ENCODE results near the gene KCNAB1. TPM values are rescaled to one million over a fixed set of nuclear protein-coding genes. Genes with fewer than 3 reads are reported as not detected.

KCNAB1 gene
- total and polyA plus RNA-seq, 4 donors, result 0.76 to 2.8 (median 1.0) TPM

DNA sequence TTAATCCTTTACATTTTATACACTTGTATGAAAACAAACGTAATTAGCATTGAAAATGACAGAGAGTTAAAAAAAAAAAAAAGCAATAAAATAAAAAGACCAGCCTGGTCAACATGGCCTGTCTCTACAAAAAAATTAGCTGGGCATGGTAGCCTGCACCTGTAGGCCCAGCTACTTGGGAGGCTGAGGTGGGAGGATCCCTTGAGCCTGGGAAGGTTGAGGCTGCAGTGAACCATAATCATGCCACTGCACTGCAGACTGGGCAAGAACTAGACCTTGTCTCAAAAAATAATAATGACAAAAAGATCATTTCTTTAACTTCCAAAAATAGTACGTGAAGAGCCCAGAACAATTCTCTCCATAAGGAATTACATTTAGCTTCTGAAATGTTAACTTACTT lies 432.6 kb downstream of the KCNAB1 start (continued):
- TF ChIP-seq, protein P1, sequence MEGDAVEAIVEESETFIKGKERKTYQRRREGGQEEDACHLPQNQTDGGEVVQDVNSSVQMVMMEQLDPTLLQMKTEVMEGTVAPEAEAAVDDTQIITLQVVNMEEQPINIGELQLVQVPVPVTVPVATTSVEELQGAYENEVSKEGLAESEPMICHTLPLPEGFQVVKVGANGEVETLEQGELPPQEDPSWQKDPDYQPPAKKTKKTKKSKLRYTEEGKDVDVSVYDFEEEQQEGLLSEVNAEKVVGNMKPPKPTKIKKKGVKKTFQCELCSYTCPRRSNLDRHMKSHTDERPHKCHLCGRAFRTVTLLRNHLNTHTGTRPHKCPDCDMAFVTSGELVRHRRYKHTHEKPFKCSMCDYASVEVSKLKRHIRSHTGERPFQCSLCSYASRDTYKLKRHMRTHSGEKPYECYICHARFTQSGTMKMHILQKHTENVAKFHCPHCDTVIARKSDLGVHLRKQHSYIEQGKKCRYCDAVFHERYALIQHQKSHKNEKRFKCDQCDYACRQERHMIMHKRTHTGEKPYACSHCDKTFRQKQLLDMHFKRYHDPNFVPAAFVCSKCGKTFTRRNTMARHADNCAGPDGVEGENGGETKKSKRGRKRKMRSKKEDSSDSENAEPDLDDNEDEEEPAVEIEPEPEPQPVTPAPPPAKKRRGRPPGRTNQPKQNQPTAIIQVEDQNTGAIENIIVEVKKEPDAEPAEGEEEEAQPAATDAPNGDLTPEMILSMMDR (IDR thresholded peaks at IDR 0.05; ENCODE audit: low read depth, low read length, missing input control), result no peak
- TF ChIP-seq SP1 (IDR thresholded peaks at IDR 0.05) (no peak), ATF3 (IDR thresholded peaks at IDR 0.05) (no peak), MAX (IDR thresholded peaks at IDR 0.05) (no peak), HNF4G (IDR thresholded peaks at IDR 0.05) (no peak)

DNA sequence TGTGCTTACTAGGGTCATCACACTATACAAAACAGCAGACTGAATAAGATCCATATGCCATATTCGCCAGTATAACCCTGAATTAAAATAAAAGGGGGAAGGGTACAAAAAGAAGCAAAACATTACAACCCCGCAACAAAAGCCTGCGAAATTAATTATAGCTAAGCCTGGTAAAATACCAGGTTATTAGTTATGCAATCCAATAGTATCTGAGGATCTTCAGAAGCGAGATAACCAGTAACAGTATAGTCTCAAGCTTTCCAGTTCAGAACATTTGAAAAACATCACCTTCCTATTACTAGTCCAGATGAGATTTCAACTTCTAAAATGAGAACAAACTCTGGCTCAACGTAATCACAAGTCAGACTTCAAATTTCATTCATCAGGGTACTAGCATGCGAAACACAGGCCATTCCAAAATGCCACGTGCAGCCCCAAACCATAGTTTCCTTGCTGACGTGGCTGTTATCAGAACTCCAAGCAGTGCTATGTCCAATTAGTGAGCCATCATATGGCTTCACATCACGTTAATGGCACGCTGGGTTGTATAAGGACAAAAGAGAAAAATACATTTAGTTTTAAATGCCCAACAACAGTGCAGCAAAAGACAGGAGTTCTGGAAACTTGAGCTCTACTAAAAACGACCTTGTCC lies 433.5 kb downstream of the KCNAB1 start:
- DNase-seq (ENCODE audit: low spot score), result no peak
- peak overlapping the region; percentile 75 to 98 for H3K9ac ChIP-seq (ENCODE audit: low read depth in 1 of 2, low read length in 2 of 2)
- TF ChIP-seq MAX (IDR thresholded peaks at IDR 0.05) (peak; percentile 88), SP1 (IDR thresholded peaks at IDR 0.05) (no peak), NR2F2 (IDR thresholded peaks at IDR 0.05) (no peak), HNF4G (IDR thresholded peaks at IDR 0.05) (no peak), FOXA1 (IDR thresholded peaks at IDR 0.05) (no peak), FOXA2 (IDR thresholded peaks at IDR 0.05) (no peak), ATF3 (IDR thresholded peaks at IDR 0.05) (no peak), JUND (IDR thresholded peaks at IDR 0.05) (no peak), TAF1 (conservative IDR thresholded peaks at IDR 0.05) (no peak), YY1 (IDR thresholded peaks at IDR 0.05) (no peak), EGR1 (IDR thresholded peaks at IDR 0.05; ENCODE audit: low read depth in 2 of 2) (no peak), RAD21 (IDR thresholded peaks at IDR 0.05) (peak in 1 of 2 donors; percentile 5), RXRA (IDR thresholded peaks at IDR 0.05) (peak in 1 of 2 donors; percentile 4), GABPA (IDR thresholded peaks at IDR 0.05 in 1 of 2, conservative IDR thresholded peaks at IDR 0.05 in 1 of 2) (no peak), ZBTB33 (IDR thresholded peaks at IDR 0.05) (no peak), HNF4A (conservative IDR thresholded peaks at IDR 0.05) (peak in 1 of 2 donors; percentile 8)
- TF ChIP-seq, protein P2, sequence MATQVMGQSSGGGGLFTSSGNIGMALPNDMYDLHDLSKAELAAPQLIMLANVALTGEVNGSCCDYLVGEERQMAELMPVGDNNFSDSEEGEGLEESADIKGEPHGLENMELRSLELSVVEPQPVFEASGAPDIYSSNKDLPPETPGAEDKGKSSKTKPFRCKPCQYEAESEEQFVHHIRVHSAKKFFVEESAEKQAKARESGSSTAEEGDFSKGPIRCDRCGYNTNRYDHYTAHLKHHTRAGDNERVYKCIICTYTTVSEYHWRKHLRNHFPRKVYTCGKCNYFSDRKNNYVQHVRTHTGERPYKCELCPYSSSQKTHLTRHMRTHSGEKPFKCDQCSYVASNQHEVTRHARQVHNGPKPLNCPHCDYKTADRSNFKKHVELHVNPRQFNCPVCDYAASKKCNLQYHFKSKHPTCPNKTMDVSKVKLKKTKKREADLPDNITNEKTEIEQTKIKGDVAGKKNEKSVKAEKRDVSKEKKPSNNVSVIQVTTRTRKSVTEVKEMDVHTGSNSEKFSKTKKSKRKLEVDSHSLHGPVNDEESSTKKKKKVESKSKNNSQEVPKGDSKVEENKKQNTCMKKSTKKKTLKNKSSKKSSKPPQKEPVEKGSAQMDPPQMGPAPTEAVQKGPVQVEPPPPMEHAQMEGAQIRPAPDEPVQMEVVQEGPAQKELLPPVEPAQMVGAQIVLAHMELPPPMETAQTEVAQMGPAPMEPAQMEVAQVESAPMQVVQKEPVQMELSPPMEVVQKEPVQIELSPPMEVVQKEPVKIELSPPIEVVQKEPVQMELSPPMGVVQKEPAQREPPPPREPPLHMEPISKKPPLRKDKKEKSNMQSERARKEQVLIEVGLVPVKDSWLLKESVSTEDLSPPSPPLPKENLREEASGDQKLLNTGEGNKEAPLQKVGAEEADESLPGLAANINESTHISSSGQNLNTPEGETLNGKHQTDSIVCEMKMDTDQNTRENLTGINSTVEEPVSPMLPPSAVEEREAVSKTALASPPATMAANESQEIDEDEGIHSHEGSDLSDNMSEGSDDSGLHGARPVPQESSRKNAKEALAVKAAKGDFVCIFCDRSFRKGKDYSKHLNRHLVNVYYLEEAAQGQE (IDR thresholded peaks at IDR 0.05), result no peak
- TF ChIP-seq, protein P1 (IDR thresholded peaks at IDR 0.05; ENCODE audit: low read depth, low read length, missing input control), result no peak
- H3K36me3 ChIP-seq (ENCODE audit: control insufficient read depth in 4 of 4, insufficient read depth in 3 of 4, low read depth in 1 of 4, low read length in 3 of 4), result peaks cover 1 to 14% (median 8%) of the 10 kb centered on the region in 4 donors
- H3K4me1 ChIP-seq (ENCODE audit: control insufficient read depth in 4 of 4, insufficient read depth in 4 of 4, low read length in 3 of 4), result peaks cover 4 to 29% (median 11%) of the 10 kb centered on the region in 4 donors
- peak overlapping the region; percentile 90 to 93 for H3K27ac ChIP-seq (ENCODE audit: low read depth in 1 of 2, low read length in 2 of 2)
- WGBS, result 30% methylated on average over 11 of the region's 11 CpGs
- H3K9me3 ChIP-seq (ENCODE audit: control insufficient read depth in 4 of 4, low read length in 3 of 4), result no peaks in the 10 kb centered on the region
- peak overlapping the region; percentile 88 to 98 (median 88) for H3K4me3 ChIP-seq (ENCODE audit: low read depth in 1 of 3, low read length in 3 of 3)
- no peaks in the 10 kb centered on the region for H3K27me3 ChIP-seq (ENCODE audit: control insufficient read depth in 4 of 4, insufficient read depth in 4 of 4, low read length in 3 of 4)

All from liver (tissue), 9 donors.